ENCODE data around the gene SORT1. TPM values are rescaled to one million over a fixed set of nuclear protein-coding genes. Genes with fewer than 3 reads are reported as not detected.
A peak's percentile ranks its signal among the peaks of the same experiment; 100 is the strongest.

The SORT1 gene
- total and polyA plus RNA-seq, 2 of the 13 experiments (the other 11 are each of a cell fraction or from before 2014, with no cell fraction given): 32.4 to 93.0 TPM

DNA sequence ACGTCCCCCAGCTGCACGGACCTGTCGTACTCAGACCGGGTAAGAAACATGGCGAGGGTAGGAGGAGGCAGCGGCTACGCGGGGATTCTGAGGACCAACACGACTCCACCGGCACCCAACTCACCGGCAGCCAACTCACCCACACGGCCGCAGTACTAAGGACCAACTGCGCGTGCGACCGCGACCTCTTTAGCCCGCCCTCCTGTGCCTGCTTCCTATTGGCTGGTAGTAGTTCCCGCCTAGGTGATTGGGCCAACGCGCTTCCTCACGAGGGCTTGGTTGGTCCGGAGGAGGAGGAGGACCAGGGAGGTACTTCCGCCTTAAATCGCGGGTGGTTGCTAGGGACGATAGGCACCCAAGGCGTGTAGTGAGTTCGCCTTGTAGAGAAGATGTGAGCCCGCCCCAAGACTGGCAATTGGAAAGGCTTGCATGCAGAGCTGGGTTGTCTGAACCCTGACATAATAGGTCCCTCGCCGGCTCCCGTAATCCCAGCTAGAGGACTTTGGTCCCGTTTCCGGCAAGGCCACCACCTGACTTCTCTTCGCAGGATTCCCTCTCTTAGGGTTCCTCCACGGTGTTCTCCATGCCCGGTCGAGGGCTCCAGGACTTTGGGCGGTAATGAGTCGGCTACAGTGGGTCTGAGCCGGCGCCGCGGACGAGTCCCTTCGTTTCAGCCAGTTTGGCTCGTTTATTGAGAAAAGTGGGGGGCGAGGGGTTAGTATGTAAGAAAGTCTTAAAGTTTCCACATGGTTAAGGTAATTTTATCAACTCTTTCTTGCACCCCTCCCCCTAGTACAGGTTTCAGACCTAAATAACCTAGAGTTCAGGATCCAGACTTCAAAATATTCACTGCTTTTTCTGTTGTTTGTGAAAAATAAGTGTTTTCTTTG, 28.8 kb upstream of the SORT1 start, which contains the start of gene PSMA5 (continued):
- TF ChIP-seq, protein P1, sequence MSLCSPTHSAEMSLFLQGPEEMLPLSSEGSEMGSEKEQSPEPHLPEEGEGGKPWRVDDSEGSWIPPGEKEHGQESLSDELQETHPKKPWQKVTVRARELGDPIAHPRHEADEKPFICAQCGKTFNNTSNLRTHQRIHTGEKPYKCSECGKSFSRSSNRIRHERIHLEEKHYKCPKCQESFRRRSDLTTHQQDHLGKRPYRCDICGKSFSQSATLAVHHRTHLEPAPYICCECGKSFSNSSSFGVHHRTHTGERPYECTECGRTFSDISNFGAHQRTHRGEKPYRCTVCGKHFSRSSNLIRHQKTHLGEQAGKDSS (CRISPR knock-in tag; IDR thresholded peaks at IDR 0.05; ENCODE audit: borderline replicate concordance, low read depth): peak; percentile 45; the same call in 1 of the 2 replicates
- TF ChIP-seq ETV6 (CRISPR knock-in tag; conservative IDR thresholded peaks at IDR 0.05) (0 out of 2 replicates have a peak, but pooled peaks have one; percentile 15), ZNF747 (CRISPR knock-in tag; IDR thresholded peaks at IDR 0.05; ENCODE audit: borderline replicate concordance) (peak; percentile 70), ZNF558 (CRISPR knock-in tag; IDR thresholded peaks at IDR 0.05; ENCODE audit: borderline replicate concordance) (no peak), HIVEP1 (CRISPR knock-in tag; IDR thresholded peaks at IDR 0.05) (peak; percentile 74), RBM22 (optimal IDR thresholded peaks at IDR 0.05; ENCODE audit: low read length) (no peak), PLRG1 (conservative IDR thresholded peaks at IDR 0.05) (no peak), MTA1 (CRISPR knock-in tag; IDR thresholded peaks at IDR 0.05; ENCODE audit: borderline replicate concordance) (no peak), SP4 (CRISPR knock-in tag; IDR thresholded peaks at IDR 0.05) (peak; percentile 77; the same call in 1 of the 2 replicates), ZNF788 (CRISPR knock-in tag; IDR thresholded peaks at IDR 0.05; ENCODE audit: borderline replicate concordance) (peak; percentile 74; the same call in 1 of the 2 replicates), TBX3 (IDR thresholded peaks at IDR 0.05; ENCODE audit: borderline replicate concordance) (peak; percentile 19; the same call in 1 of the 2 replicates), ZNF274 (CRISPR knock-in tag; IDR thresholded peaks at IDR 0.05) (no peak), ASH2L (IDR thresholded peaks at IDR 0.05; ENCODE audit: insufficient read length, low read depth, low read length) (peak; percentile 79)
- TF ChIP-seq, protein P2, sequence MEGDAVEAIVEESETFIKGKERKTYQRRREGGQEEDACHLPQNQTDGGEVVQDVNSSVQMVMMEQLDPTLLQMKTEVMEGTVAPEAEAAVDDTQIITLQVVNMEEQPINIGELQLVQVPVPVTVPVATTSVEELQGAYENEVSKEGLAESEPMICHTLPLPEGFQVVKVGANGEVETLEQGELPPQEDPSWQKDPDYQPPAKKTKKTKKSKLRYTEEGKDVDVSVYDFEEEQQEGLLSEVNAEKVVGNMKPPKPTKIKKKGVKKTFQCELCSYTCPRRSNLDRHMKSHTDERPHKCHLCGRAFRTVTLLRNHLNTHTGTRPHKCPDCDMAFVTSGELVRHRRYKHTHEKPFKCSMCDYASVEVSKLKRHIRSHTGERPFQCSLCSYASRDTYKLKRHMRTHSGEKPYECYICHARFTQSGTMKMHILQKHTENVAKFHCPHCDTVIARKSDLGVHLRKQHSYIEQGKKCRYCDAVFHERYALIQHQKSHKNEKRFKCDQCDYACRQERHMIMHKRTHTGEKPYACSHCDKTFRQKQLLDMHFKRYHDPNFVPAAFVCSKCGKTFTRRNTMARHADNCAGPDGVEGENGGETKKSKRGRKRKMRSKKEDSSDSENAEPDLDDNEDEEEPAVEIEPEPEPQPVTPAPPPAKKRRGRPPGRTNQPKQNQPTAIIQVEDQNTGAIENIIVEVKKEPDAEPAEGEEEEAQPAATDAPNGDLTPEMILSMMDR (CRISPR knock-in tag; IDR thresholded peaks at IDR 0.05): 0 out of 2 replicates have a peak, but pooled peaks have one; percentile 2
- TF ChIP-seq, protein P3, sequence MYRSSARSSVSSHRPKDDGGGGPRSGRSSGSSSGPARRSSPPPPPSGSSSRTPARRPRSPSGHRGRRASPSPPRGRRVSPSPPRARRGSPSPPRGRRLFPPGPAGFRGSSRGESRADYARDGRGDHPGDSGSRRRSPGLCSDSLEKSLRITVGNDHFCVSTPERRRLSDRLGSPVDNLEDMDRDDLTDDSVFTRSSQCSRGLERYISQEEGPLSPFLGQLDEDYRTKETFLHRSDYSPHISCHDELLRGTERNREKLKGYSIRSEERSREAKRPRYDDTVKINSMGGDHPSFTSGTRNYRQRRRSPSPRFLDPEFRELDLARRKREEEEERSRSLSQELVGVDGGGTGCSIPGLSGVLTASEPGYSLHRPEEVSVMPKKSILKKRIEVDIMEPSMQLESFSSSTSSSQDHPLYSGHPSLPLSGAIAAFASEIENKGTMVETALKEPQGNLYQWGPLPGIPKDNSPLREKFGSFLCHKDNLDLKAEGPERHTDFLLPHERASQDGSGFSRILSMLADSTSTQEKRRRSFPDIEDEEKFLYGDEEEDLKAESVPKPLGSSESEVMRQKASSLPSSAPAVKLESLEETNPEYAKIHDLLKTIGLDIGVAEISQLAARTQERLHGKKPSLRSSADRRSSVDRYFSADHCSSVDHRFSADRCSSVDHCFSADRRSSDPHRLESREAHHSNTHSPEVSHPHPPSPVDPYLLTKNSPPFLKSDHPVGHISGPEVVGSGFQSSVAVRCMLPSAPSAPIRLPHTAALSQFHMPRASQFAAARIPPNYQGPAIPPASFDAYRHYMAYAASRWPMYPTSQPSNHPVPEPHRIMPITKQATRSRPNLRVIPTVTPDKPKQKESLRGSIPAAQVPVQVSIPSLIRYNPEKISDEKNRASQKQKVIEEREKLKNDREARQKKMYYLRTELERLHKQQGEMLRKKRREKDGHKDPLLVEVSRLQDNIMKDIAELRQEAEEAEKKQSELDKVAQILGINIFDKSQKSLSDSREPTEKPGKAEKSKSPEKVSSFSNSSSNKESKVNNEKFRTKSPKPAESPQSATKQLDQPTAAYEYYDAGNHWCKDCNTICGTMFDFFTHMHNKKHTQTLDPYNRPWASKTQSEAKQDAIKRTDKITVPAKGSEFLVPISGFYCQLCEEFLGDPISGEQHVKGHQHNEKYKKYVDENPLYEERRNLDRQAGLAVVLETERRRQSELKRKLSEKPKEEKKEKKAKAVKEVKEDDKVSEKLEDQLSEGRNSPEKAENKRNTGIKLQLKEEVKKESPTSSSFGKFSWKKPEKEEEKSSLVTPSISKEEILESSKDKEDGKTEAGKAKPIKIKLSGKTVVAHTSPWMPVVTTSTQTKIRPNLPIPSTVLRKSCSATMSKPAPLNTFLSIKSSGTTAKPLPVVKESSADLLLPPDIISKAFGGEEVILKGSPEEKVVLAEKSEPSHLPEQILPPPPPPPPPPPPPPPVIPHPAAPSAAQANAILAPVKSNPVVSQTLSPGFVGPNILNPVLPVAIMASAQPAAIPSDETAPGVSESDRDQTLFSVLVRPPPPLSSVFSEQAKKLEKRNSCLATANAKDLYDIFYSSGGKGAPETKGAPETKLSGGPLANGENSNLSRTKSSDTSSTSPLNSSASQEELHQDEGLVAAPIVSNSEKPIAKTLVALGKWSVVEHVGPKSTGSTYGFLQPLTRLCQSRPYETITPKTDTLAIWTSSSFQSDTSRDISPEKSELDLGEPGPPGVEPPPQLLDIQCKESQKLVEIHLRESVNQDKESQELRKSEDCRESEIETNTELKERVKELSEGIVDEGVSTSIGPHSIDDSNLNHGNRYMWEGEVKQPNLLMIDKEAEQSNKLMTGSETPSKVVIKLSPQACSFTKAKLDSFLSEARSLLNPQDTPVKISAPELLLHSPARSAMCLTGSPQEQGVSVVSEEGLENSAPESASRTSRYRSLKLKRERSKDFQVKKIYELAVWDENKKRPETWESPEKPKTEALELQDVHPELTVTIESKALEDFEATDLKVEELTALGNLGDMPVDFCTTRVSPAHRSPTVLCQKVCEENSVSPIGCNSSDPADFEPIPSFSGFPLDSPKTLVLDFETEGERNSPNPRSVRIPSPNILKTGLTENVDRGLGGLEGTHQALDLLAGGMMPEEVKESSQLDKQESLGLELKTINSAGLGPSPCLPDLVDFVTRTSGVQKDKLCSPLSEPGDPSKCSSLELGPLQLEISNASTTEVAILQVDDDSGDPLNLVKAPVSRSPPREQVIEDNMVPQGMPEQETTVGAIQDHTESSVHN (CRISPR knock-in tag; IDR thresholded peaks at IDR 0.05): no peak
- TF ChIP-seq, protein P4, sequence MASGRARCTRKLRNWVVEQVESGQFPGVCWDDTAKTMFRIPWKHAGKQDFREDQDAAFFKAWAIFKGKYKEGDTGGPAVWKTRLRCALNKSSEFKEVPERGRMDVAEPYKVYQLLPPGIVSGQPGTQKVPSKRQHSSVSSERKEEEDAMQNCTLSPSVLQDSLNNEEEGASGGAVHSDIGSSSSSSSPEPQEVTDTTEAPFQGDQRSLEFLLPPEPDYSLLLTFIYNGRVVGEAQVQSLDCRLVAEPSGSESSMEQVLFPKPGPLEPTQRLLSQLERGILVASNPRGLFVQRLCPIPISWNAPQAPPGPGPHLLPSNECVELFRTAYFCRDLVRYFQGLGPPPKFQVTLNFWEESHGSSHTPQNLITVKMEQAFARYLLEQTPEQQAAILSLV (CRISPR knock-in tag; IDR thresholded peaks at IDR 0.05; ENCODE audit: borderline replicate concordance): peak; percentile 86
